Type B pancreatic cell (in vitro differentiated cells): ENCODE data around the gene PHF10. TPM values are rescaled to one million over a fixed set of nuclear protein-coding genes. Genes with fewer than 3 reads are reported as not detected.

ENCODE experiments used
- DNase-seq: peaks from one replicate; pipeline ENCODE4 v3.0.0; 2021; ENCODE audit warnings: mixed read lengths; ENCODE audit not compliant: unreplicated experiment; ENCODE audit errors: extremely low spot score
- H3K27ac Mint-ChIP-seq: 2 replicates; pipeline ENCODE4 v1.8.0; 2021; ENCODE audit warnings: mild to moderate bottlenecking, mixed read lengths
- H3K27me3 Mint-ChIP-seq: 2 replicates; pipeline ENCODE4 v1.8.0; 2021; ENCODE audit warnings: mixed read lengths
- H3K36me3 Mint-ChIP-seq: 2 replicates; pipeline ENCODE4 v1.8.0; 2021; ENCODE audit warnings: mixed read lengths
- H3K4me1 Mint-ChIP-seq: one replicate; pipeline ENCODE4 v1.8.0; 2021; ENCODE audit warnings: mixed read lengths; ENCODE audit not compliant: unreplicated experiment
- H3K4me3 Mint-ChIP-seq: 2 replicates; pipeline ENCODE4 v1.8.0; 2021; ENCODE audit warnings: mild to moderate bottlenecking, mixed read lengths
- H3K9me3 Mint-ChIP-seq: 2 replicates; pipeline ENCODE4 v1.8.0; 2021; ENCODE audit warnings: mixed read lengths
- CTCF ChIP-seq: fragments of 200-600 bp; sonication (generic); conservative IDR thresholded peaks from 2 replicates; pipeline ENCODE4 v1.5.0; 2021; ENCODE audit warnings: antibody characterized with exemption, mild to moderate bottlenecking
- total RNA-seq: library from RNA; stranded (reverse); gene quantifications from 2 replicates; pipeline ENCODE4 v1.2.1, GENCODE V29; 2021; ENCODE audit warnings: low replicate concordance

Gene PHF10
- total RNA-seq, 1 donor from 2014 or later, result 59.9 TPM

DNA sequence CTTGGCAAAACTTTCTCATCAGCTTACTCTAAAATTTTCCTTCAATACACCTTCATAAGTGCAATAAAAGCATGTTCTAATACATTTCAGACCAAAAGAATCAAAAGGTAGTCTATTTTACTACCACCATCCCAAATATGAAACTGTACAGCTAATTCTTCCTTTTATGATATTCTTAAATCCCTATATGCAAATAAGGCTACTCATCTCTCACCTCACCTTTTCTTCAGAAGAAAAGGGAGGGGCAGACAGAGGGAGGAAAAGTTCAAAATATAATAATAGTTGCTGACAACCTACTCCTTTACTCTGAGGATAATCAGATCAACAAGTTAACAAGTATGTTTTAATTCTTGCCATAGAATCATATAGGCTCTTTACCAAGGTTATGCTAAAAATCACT, 15.0 kb downstream of the PHF10 start:
- no peak for DNase-seq
- peaks cover 6% of the 10 kb centered on the region for H3K36me3 Mint-ChIP-seq
- H3K4me3 Mint-ChIP-seq, result no peak overlapping the region
- H3K27me3 Mint-ChIP-seq, result no peaks in the 10 kb centered on the region
- H3K4me1 Mint-ChIP-seq, result peaks cover 12% of the 10 kb centered on the region
- H3K27ac Mint-ChIP-seq, result no peak overlapping the region
- no peak for TF ChIP-seq CTCF
- no peaks in the 10 kb centered on the region for H3K9me3 Mint-ChIP-seq

DNA sequence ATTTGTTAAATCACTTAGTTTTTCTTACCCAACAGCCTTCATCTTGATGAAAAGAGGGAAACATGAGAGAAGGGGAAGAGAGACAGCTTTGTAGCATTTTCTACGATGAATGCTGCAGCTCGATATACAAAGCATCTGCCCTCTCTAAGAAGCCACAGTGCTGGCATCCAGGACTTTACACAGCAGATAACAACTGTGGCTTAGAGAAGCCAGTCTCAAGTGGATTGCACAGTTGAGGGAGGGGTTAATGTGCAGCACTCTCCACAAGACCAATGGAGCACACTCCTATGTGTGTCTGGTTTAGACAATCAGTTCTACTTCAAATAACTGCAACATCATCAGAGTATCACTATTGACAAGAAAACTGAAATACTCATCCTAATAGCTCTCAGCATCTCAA, 16.5 kb downstream of the PHF10 start:
- DNase-seq, result no peak
- Mint-ChIP-seq H3K4me3 (no peak overlapping the region), H3K36me3 (peaks cover 9% of the 10 kb centered on the region), H3K27me3 (no peaks in the 10 kb centered on the region), H3K27ac (peak overlapping the region; percentile 22), H3K9me3 (no peaks in the 10 kb centered on the region), H3K4me1 (peaks cover 26% of the 10 kb centered on the region)
- TF ChIP-seq CTCF, result no peak

GRCh38 chr6:169702840-169703246, 21.5 kb downstream of the PHF10 start:
- H3K9me3 Mint-ChIP-seq, result no peaks in the 10 kb centered on the region
- peaks cover 32% of the 10 kb centered on the region for H3K4me1 Mint-ChIP-seq
- H3K36me3 Mint-ChIP-seq, result peaks cover 10% of the 10 kb centered on the region
- peak overlapping the region; percentile 93 for H3K4me3 Mint-ChIP-seq
- no peak for DNase-seq
- TF ChIP-seq CTCF, result no peak
- H3K27ac Mint-ChIP-seq, result peak overlapping the region; percentile 93
- H3K27me3 Mint-ChIP-seq, result no peaks in the 10 kb centered on the region

DNA sequence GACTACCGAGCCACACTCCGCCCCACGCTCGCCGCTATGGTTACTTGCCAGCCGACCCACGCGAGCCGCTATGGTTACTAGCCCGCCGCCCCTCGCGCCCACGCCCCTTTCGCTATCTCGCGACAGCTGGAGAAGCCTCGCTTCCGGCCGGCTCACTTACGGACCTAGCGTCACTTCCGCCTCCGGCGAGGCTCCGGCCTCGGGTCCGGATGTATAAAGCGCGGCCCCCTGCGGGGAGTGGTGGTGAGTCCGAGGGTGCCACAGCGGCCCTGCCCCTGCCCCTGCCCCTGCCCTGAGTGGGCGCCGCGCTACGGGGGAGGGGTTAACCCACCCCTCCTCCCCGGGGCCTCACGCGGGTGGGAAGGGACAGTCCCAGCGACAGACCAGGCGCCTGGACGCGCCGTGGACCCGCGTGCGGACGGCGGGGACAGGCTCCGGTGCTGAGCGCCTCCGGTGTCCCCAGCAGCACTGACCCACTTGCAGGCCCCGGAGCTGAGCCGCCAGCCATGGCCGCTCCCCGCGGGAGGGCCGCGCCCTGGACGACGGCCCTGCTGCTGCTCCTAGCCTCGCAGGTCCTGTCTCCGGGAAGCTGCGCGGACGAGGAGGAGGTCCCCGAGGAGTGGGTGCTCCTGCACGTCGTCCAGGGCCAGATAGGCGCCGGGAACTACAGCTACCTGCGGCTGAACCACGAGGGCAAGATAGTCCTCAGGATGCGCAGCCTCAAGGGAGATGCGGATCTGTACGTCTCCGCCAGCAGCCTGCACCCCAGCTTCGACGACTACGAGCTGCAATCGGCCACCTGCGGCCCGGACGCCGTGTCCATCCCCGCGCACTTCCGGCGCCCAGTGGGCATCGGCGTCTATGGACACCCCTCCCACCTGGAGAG, 22.1 kb downstream of the PHF10 start, which contains the start of the genes C6orf120 and WDR27:
C6orf120 (plus strand) TSS at position 173 of the 886 bp plus-strand sequence; CDS start at position 507, 334 bp downstream.
WDR27 (minus strand) TSS at position 76 of the 886 bp plus-strand sequence. CDS start 13,024 bp downstream, outside the sequence.
- peaks cover 15% of the 10 kb centered on the region for H3K36me3 Mint-ChIP-seq
- H3K4me3 Mint-ChIP-seq, result peak within 1 kb of the TSS; percentile 93
- H3K9me3 Mint-ChIP-seq, result no peaks in the 10 kb centered on the region
- peak; percentile 96 for DNase-seq
- H3K4me1 Mint-ChIP-seq, result peaks cover 32% of the 10 kb centered on the region
- no peaks in the 10 kb centered on the region for H3K27me3 Mint-ChIP-seq
- peak within 1 kb of the TSS; percentile 93 for H3K27ac Mint-ChIP-seq
- no peak for TF ChIP-seq CTCF

GRCh38 chr6:169701311-169701953, 22.9 kb downstream of the PHF10 start:
- H3K36me3 Mint-ChIP-seq, result peaks cover 15% of the 10 kb centered on the region
- H3K4me1 Mint-ChIP-seq, result peaks cover 32% of the 10 kb centered on the region
- peak overlapping the region; percentile 88 for H3K27ac Mint-ChIP-seq
- no peak for TF ChIP-seq CTCF
- H3K4me3 Mint-ChIP-seq, result peak overlapping the region; percentile 92
- no peak for DNase-seq
- no peaks in the 10 kb centered on the region for H3K9me3 Mint-ChIP-seq
- H3K27me3 Mint-ChIP-seq, result no peaks in the 10 kb centered on the region
